Spleen (tissue), 11 donors: ENCODE results near the gene LMBR1. TPM values are rescaled to one million over a fixed set of nuclear protein-coding genes. Genes with fewer than 3 reads are reported as not detected.

ENCODE experiments used
- DNase-seq: peaks from one replicate; pipeline ENCODE4 v3.0.0-alpha.2; 2020
- H3K27ac ChIP-seq, 8 donors: fragments of 200-600 bp; sonication (generic) in 7 of 8; 1 replicate in 4 of 8; 2 replicates in 4 of 8; pipeline versions ENCODE4 v1.5.0 to v1.8.0; 2016 to 2021; ENCODE audit warnings: inconsistent platforms in 4 of 8, mild to moderate bottlenecking in 4 of 8, moderate library complexity in 1 of 8
- H3K27me3 ChIP-seq, 7 donors: fragments of 200-600 bp; sonication (generic) in 6 of 7; replicated peaks in 1 of 7; 1 replicate in 4 of 7; 2 replicates in 3 of 7; pipeline versions ENCODE4 v1.5.0 to v1.8.0; 2016 to 2021; ENCODE audit warnings: inconsistent platforms in 3 of 7, mild to moderate bottlenecking in 1 of 7
- H3K36me3 ChIP-seq, 6 donors: fragments of 200-600 bp; sonication (generic) in 5 of 6; 1 replicate in 4 of 6; 2 replicates in 2 of 6; pipeline versions ENCODE4 v1.5.0 to v1.8.0; 2016 to 2021; ENCODE audit warnings: inconsistent platforms in 2 of 6
- H3K4me1 ChIP-seq, 6 donors: fragments of 200-600 bp; sonication (generic) in 5 of 6; 1 replicate in 3 of 6; 2 replicates in 3 of 6; pipeline versions ENCODE4 v1.5.0 to v1.8.0; 2016 to 2021; ENCODE audit warnings: inconsistent platforms in 3 of 6
- H3K4me3 ChIP-seq, 8 donors: fragments of 200-600 bp; sonication (generic) in 7 of 8; 1 replicate in 4 of 8; 2 replicates in 4 of 8; pipeline versions ENCODE4 v1.5.0 to v1.8.0; 2016 to 2021; ENCODE audit warnings: inconsistent platforms in 4 of 8, mild to moderate bottlenecking in 4 of 8, moderate library complexity in 2 of 8
- H3K9me3 ChIP-seq, 8 donors: fragments of 200-600 bp; sonication (generic) in 7 of 8; 1 replicate in 4 of 8; 2 replicates in 4 of 8; pipeline versions ENCODE4 v1.5.0 to v1.8.0; 2016 to 2021; ENCODE audit warnings: inconsistent platforms in 4 of 8
- CTCF ChIP-seq, 11 experiments: fragments of 200-600 bp in 7 of 11; fragments of 450-650 bp in 4 of 11; sonication (generic) in 4 of 11; IDR thresholded peaks in 8 of 11; conservative IDR thresholded peaks in 3 of 11; 1 replicate in 7 of 11; 2 replicates in 4 of 11; pipeline versions ENCODE4 v1.4.0 to v1.8.0; 2016 to 2021; ENCODE audit warnings: antibody characterized with exemption in 11 of 11, inconsistent platforms in 4 of 11, mild to moderate bottlenecking in 1 of 11
- POLR2A ChIP-seq, 3 donors: fragments of 450-650 bp; IDR thresholded peaks; one replicate each; pipeline ENCODE4 v1.5.1; 2017; ENCODE audit warnings: antibody characterized with exemption in 3 of 3, mild to moderate bottlenecking in 1 of 3
- POLR2AphosphoS5 ChIP-seq, 3 donors: sonication (generic); formaldehyde crosslinking; IDR thresholded peaks; one replicate each; pipeline ENCODE4 v1.5.1; 2017; ENCODE audit warnings: antibody characterized with exemption in 3 of 3
- WGBS, 5 donors: extraction: QIAGEN DNeasy Blood & Tissue Kit in 3 of 5; methylation state at CpG; one replicate each; pipeline versions ENCODE4 v1.1.5 to v1.1.7; 2013 to 2018; 5-methylcytosine and 5-hydroxymethylcytosine counted together
- intact Hi-C: fragments of 100-400 bp; cut with DNase I; formaldehyde crosslinking; loops from one replicate; pipeline ENCODE4 v1.15.0; 2023; ENCODE audit warnings: low total_unique reads
- polyA plus RNA-seq, 3 donors: library from polyadenylated mRNA; stranded (reverse); fragments of 200-250 nt; gene quantifications; one replicate each; pipeline ENCODE4 v1.2.1, GENCODE V29; 2013
- total RNA-seq, 7 donors: library from RNA; depleted of rRNA in 3 of 7; stranded (reverse); fragments of >200 nt in 3 of 7; fragmentation: NEBNext Ultra II Directional in 4 of 7; extraction: Animal tissue kit (Norgen Biotek cat#: 25700) in 4 of 7; gene quantifications; one replicate each; pipeline versions ENCODE4 v1.1.0 to v1.2.1, GENCODE V29; 2016 to 2021
- donor health status: healthy with polysubstance abuse.
- donor health status: DM: no; HTN: no; CAD: no; lungs with moderate emphysema.
- donor health status: DM: no; HTN: no; CAD: no.
- donor health status: Bipolar disorder and iron deficiency.
- donor health status: healthy.
- donor health status: DM: no; HTN: no; CAD: no.
- donor health status: DM: yes; HTN: yes; CAD: no.

LMBR1 gene
- total and polyA plus RNA-seq, 10 donors: 4.8 to 88.3 (median 63.7) TPM

GRCh38 chr7:156827587-156828203 is 65.3 kb downstream of the LMBR1 start:
- peaks cover 0 to 36% (median 2%) of the 10 kb centered on the region in 6 donors for H3K36me3 ChIP-seq
- no peak overlapping the region for H3K27ac ChIP-seq
- 92 to 95% (median 95%) methylated on average over 6 of the region's 6 CpGs for WGBS, 5 donors
- intact Hi-C loops: no loop called here
- DNase-seq: no peak
- H3K4me3 ChIP-seq: no peak overlapping the region
- no peak for TF ChIP-seq POLR2AphosphoS5 (IDR thresholded peaks at IDR 0.05)
- peak in 6 of 11 experiments; percentile 11 to 35 (median 27) for TF ChIP-seq CTCF (IDR thresholded peaks at IDR 0.05 in 8 of 11, conservative IDR thresholded peaks at IDR 0.05 in 3 of 11)
- TF ChIP-seq POLR2A (IDR thresholded peaks at IDR 0.05): no peak
- H3K9me3 ChIP-seq: no peaks in the 10 kb centered on the region
- no peaks in the 10 kb centered on the region for H3K27me3 ChIP-seq
- peaks cover 0 to 31% (median 22%) of the 10 kb centered on the region in 6 donors for H3K4me1 ChIP-seq

- DNase-seq: no peak
- no peak overlapping the region for H3K4me3 ChIP-seq
- no peaks in the 10 kb centered on the region for H3K9me3 ChIP-seq
- WGBS, 5 donors: 87 to 97% (median 89%) methylated on average over 4 of the region's 4 CpGs
- no peaks in the 10 kb centered on the region for H3K27me3 ChIP-seq
- H3K27ac ChIP-seq: no peak overlapping the region
- intact Hi-C loops: no loop called here
- TF ChIP-seq CTCF (IDR thresholded peaks at IDR 0.05 in 8 of 11, conservative IDR thresholded peaks at IDR 0.05 in 3 of 11): no peak
- TF ChIP-seq POLR2AphosphoS5 (IDR thresholded peaks at IDR 0.05): no peak
- H3K36me3 ChIP-seq: peaks cover 0 to 49% (median 4%) of the 10 kb centered on the region in 6 donors
- no peaks in the 10 kb centered on the region for H3K4me1 ChIP-seq
These were observed 69.5 kb downstream of the LMBR1 start for GRCh38 chr7:156823435-156823834.

GRCh38 chr7:156820445-156821063 is 72.4 kb downstream of the LMBR1 start:
- H3K9me3 ChIP-seq: no peaks in the 10 kb centered on the region
- 91 to 98% (median 94%) methylated on average over 8 of the region's 8 CpGs for WGBS, 5 donors
- peaks cover 0 to 44% (median 4%) of the 10 kb centered on the region in 6 donors for H3K36me3 ChIP-seq
- no peak for DNase-seq
- intact Hi-C loops: no loop called here
- no peak for TF ChIP-seq POLR2AphosphoS5 (IDR thresholded peaks at IDR 0.05)
- TF ChIP-seq CTCF (IDR thresholded peaks at IDR 0.05 in 8 of 11, conservative IDR thresholded peaks at IDR 0.05 in 3 of 11): peak in 2 of 11 experiments; percentile 10 to 32
- no peak overlapping the region for H3K27ac ChIP-seq
- H3K27me3 ChIP-seq: no peaks in the 10 kb centered on the region
- H3K4me1 ChIP-seq: no peaks in the 10 kb centered on the region
- H3K4me3 ChIP-seq: no peak overlapping the region

- 87 to 93% (median 91%) methylated on average over 5 of the region's 5 CpGs for WGBS, 5 donors
- H3K4me3 ChIP-seq: no peak overlapping the region
- no peak for DNase-seq
- TF ChIP-seq CTCF (IDR thresholded peaks at IDR 0.05 in 8 of 11, conservative IDR thresholded peaks at IDR 0.05 in 3 of 11) (no peak), POLR2A (IDR thresholded peaks at IDR 0.05) (no peak), POLR2AphosphoS5 (IDR thresholded peaks at IDR 0.05) (no peak)
- H3K27ac ChIP-seq: no peak overlapping the region
- H3K9me3 ChIP-seq: no peaks in the 10 kb centered on the region
- H3K36me3 ChIP-seq: peaks cover 0 to 39% (median 4%) of the 10 kb centered on the region in 6 donors
- no peaks in the 10 kb centered on the region for H3K27me3 ChIP-seq
- intact Hi-C loops: loop anchor here (10.0 kb wide), 1 partner anchor 1025 kb away; no protein-coding TSS in a partner anchor
- no peaks in the 10 kb centered on the region for H3K4me1 ChIP-seq
These were observed 73.2 kb downstream of the LMBR1 start for GRCh38 chr7:156819733-156820295.
